NCI-H526 (cell line): ENCODE measurements around the gene MROH2B.

Experiments used
- DNase-seq, 2 experiments: peaks; one replicate each; lab custom pipeline; 2025; lab: John Stamatoyannopoulos, UW

MROH2B gene

DNA sequence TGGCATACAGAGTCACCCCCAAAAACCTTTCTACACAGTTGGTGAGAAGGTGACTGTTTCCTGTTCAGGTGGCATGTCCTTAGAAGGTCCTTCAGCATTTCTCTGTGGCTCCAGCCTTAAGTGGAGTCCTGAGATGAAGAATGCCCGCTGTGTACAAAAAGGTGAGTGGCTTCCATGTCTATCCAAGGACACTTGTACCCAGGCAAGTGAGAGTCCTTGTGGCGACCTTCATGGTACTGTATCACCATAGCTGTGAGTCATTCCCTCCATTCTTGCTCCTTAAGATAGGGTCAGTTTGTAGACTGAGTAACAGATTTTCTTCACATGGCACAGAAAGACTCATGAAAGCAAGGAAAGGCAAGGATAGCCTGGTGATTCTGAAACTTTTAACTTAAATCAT lies 98.7 kb downstream of the MROH2B start:
- DNase-seq: no peak

DNA sequence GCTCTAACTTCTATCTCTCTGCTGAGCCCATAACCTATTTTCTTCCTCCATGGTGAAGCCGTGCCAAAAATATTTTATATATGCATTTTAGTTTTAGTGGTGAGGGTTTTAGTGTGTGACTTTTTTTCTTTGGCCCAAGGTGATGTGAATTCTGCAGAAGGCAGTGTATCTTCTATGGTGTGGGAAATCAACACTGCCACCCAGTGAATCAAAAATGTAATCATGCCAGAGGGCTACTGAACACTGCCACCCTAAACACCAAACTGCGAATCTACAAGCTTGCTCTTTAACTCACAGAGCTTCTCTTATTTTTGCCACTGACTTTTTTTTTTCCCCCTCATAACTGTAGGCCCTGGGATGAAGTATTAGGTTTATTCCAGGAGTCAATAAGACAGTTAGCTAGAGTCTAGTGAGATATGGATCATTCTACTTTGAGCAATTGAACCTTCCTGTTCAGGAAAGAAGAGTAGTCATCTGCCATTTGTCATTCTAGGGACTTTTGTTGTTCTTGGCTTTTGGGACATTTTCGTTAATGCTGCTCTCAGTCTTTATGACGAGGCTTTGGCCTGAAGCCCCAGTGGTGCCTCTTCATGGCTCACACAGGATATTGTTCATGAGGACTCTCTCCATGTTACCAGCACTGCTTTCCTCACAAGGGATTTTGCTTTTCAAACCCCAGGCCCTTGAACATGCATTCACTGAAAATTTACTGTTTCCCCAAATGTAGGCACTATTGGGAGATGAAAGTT lies 108.8 kb downstream of the MROH2B start:
- DNase-seq: no peak

DNA sequence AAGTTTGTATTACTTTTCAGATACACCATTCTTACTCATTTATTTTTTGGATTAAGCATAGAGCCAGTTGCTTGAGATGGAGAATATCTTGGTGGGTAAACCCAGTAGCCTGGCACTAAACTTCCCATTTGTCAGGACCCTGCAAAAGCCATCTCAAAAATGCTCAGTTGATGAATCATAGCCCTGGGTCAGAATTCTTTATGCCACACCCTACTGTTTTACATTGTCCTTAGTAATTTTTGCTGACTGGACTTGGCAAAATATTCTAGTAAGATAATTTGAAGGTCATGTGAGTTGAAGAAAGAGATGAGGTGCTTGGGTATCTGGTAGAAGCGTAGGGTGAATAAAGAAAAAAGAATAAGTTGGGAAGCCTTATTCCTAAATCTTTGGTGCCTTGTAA lies 111.1 kb downstream of the MROH2B start:
- DNase-seq: no peak

DNA sequence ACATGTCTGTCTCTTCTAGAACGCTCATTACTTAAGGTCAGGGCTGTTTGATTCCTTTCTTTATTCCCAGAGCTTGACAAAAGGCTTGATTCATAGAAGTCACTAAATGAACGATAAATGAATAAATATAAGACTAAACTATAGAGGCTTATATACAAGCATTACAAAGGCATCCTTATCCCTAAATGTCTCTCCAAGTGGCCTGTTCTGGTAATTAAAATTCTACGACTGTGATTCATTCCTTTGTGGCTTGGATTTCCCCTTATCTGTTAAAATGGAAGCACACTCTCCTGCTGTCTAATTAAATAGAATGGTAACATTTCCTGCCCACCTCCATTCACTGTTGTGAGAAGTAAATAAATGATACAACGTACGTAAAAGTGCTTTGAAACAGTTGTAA lies 112.3 kb downstream of the MROH2B start:
- DNase-seq: no peak

DNA sequence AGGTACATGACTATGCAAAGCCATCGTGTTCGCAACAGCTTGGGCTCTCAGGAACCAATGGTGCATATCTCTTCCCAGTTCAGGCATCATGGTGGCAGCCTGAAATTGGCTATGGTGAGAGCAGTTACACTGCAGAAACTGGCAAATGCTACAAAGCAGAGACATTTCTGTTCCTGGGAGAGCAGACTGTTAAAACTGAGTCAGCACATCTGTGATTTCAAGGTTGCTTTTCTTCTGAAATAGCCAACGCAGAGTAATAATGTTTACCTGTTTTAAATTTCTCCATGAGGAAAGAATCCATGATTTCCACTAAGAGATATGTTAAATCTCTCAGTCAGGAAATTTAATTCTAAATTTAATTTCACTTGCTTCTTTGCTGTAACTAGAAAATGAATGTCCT lies 114.1 kb downstream of the MROH2B start:
- DNase-seq: no peak

DNA sequence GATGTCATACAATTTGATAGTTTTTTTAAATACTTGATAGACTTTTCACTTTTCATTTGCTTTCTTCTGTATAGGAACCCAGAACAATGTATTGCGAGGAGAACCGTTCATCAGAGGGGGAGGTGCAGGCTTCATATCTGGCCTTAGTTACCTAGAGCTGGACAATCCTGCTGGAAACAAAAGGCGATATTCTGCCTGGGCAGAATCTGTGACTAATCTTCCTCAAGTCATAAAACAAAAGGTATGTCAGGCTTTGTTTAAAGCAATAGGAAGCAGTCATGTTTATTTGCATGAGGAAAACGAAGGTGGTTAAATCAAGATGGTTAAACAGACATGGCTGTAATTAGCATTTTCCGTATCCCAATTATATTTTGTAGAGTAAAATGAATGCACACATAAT lies 115.8 kb downstream of the MROH2B start:
- no peak for DNase-seq
